Measurements from ENCODE around the gene CLSTN2. TPM values are rescaled to one million over a fixed set of nuclear protein-coding genes. Genes with fewer than 3 reads are reported as not detected.

Gene CLSTN2
- total and polyA plus RNA-seq, 2 donors from 2014 or later, result 2.0 to 12.0 TPM

- no peak for TF ChIP-seq CTCF (IDR thresholded peaks at IDR 0.05; ENCODE audit: borderline replicate concordance, extremely low read depth, insufficient read depth)
- Histone ChIP-seq H3K27ac (ENCODE audit: low read depth in 2 of 2, low read length in 2 of 2) (no peak overlapping the region), H3K36me3 (ENCODE audit: control insufficient read depth in 2 of 3, insufficient read depth in 3 of 3, low read length in 3 of 3) (no peaks in the 10 kb centered on the region), H3K9ac (ENCODE audit: low read length in 3 of 3) (no peak overlapping the region), H3K9me3 (ENCODE audit: control insufficient read depth in 2 of 3, insufficient read depth in 1 of 3, low read length in 3 of 3) (no peaks in the 10 kb centered on the region), H3K27me3 (ENCODE audit: control insufficient read depth, insufficient read depth, low read length) (no peaks in the 10 kb centered on the region), H3K4me1 (ENCODE audit: control insufficient read depth in 2 of 3, insufficient read depth in 2 of 3, low read depth in 1 of 3, low read length in 3 of 3) (no peaks in the 10 kb centered on the region), H3K4me3 (ENCODE audit: low read length in 3 of 3) (no peak overlapping the region)
- no peak for DNase-seq
- no peak for FAIRE-seq
- intact Hi-C loops (cut with DNase I), result no loop called here
Observed at GRCh38 chr3:139917226-139917785, 17.7 kb upstream of the CLSTN2 start.

GRCh38 chr3:139928708-139929505, 6.1 kb upstream of the CLSTN2 start:
- H3K4me3 ChIP-seq (ENCODE audit: low read length in 3 of 3), result no peak overlapping the region
- H3K27me3 ChIP-seq (ENCODE audit: control insufficient read depth, insufficient read depth, low read length), result no peaks in the 10 kb centered on the region
- intact Hi-C loops (cut with DNase I), result no loop called here
- H3K36me3 ChIP-seq (ENCODE audit: control insufficient read depth in 2 of 3, insufficient read depth in 3 of 3, low read length in 3 of 3), result no peaks in the 10 kb centered on the region
- H3K4me1 ChIP-seq (ENCODE audit: control insufficient read depth in 2 of 3, insufficient read depth in 2 of 3, low read depth in 1 of 3, low read length in 3 of 3), result no peaks in the 10 kb centered on the region
- DNase-seq (no peak), FAIRE-seq (no peak)
- no peak overlapping the region for H3K27ac ChIP-seq (ENCODE audit: low read depth in 2 of 2, low read length in 2 of 2)
- TF ChIP-seq CTCF (IDR thresholded peaks at IDR 0.05; ENCODE audit: borderline replicate concordance, extremely low read depth, insufficient read depth), result no peak
- H3K9ac ChIP-seq (ENCODE audit: low read length in 3 of 3), result no peak overlapping the region
- H3K9me3 ChIP-seq (ENCODE audit: control insufficient read depth in 2 of 3, insufficient read depth in 1 of 3, low read length in 3 of 3), result no peaks in the 10 kb centered on the region

- intact Hi-C loops (cut with DNase I), result no loop called here
- Histone ChIP-seq H3K9ac (ENCODE audit: low read length in 3 of 3) (no peak overlapping the region), H3K27me3 (ENCODE audit: control insufficient read depth, insufficient read depth, low read length) (no peaks in the 10 kb centered on the region), H3K36me3 (ENCODE audit: control insufficient read depth in 2 of 3, insufficient read depth in 3 of 3, low read length in 3 of 3) (no peaks in the 10 kb centered on the region), H3K4me1 (ENCODE audit: control insufficient read depth in 2 of 3, insufficient read depth in 2 of 3, low read depth in 1 of 3, low read length in 3 of 3) (peaks cover 0 to 2% (median 0%) of the 10 kb centered on the region in 3 donors), H3K27ac (ENCODE audit: low read depth in 2 of 2, low read length in 2 of 2) (no peak overlapping the region), H3K9me3 (ENCODE audit: control insufficient read depth in 2 of 3, insufficient read depth in 1 of 3, low read length in 3 of 3) (no peaks in the 10 kb centered on the region), H3K4me3 (ENCODE audit: low read length in 3 of 3) (no peak overlapping the region)
- no peak for DNase-seq
- no peak for FAIRE-seq
- TF ChIP-seq CTCF (IDR thresholded peaks at IDR 0.05; ENCODE audit: borderline replicate concordance, extremely low read depth, insufficient read depth), result no peak
Observed at GRCh38 chr3:139930211-139930610, 4.8 kb upstream of the CLSTN2 start.

Data from kidney (tissue), 14 donors.